Neutrophil (primary cell): Measurements from ENCODE around the gene SNX9.

Experiments used
- H3K27ac ChIP-seq: fragments of 200-600 bp; sonication (generic); 2 replicates; pipeline ENCODE4 v1.5.1; 2016; ENCODE audit warnings: mild to moderate bottlenecking, moderate library complexity
- H3K27me3 ChIP-seq: fragments of 200-600 bp; sonication (generic); 2 replicates; pipeline ENCODE4 v1.6.0; 2016; ENCODE audit warnings: mild to moderate bottlenecking
- H3K36me3 ChIP-seq: fragments of 200-600 bp; sonication (generic); 2 replicates; pipeline ENCODE4 v1.5.1; 2017
- H3K4me1 ChIP-seq, 2 experiments: fragments of 200-600 bp in 1 of 2; sonication (generic) in 1 of 2; 1 replicate in 1 of 2; 2 replicates in 1 of 2; pipeline versions ENCODE4 v1.5.1 to v1.6.1; 2013 to 2016; ENCODE audit warnings: low read depth in 1 of 2, low read length in 1 of 2, mild to moderate bottlenecking in 1 of 2, moderate library complexity in 1 of 2; ENCODE audit not compliant: control insufficient read depth in 1 of 2, insufficient read depth in 1 of 2
- H3K4me3 ChIP-seq, 2 experiments: fragments of 200-600 bp in 1 of 2; sonication (generic) in 1 of 2; 1 replicate in 1 of 2; 2 replicates in 1 of 2; pipeline ENCODE4 v1.5.1; 2013 to 2016; ENCODE audit warnings: low read depth in 1 of 2, low read length in 1 of 2, mild to moderate bottlenecking in 1 of 2, moderate library complexity in 1 of 2
- H3K9me3 ChIP-seq: fragments of 200-600 bp; sonication (generic); 2 replicates; pipeline ENCODE4 v1.5.1; 2016
- TF ChIP-seq, protein P1 (sequence below): fragments of 200-600 bp; sonication (generic); IDR thresholded peaks from 2 replicates; pipeline ENCODE4 v1.5.1; 2016; ENCODE audit warnings: antibody characterized with exemption

The SNX9 gene

DNA sequence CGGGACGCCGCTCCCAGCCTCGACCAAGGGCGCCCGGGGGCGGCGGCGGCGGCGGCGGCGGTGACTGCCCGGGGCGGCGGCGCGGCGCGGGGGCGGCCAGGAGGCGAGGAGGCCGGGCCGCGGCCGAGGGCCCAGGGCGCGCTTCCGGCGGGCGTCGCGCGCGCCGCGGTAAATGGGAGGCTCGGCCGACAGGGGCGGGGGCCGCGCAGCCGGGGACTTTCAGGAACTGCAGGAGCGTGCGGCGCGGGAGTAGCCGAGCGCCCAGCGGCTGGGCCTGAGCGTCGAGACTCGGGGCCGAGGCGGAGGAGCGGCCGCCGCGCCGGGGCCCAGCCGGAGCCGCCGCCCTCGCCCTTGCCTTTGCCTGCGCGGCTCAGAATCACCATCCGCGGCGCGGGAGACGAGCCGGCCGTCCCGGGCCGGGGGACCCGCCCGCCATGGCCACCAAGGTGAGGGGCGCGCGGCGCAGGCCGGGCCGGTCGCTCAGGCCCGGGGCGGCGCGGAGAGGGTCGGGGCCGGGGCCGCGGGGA is at the start of gene SNX9:
TSS of gene SNX9 (plus strand) at position 246 of the 527 bp plus-strand sequence. CDS start at position 435, 189 bp downstream.
- Histone ChIP-seq H3K4me1 (peaks cover 0 to 10% of the 10 kb centered on the region in 2 experiments), H3K4me3 (peak within 1 kb of the TSS; percentile 62 to 65), H3K27ac (no peak within 1 kb of the TSS), H3K9me3 (no peaks in the 10 kb centered on the region), H3K27me3 (peaks cover 83% of the 10 kb centered on the region), H3K36me3 (no peaks in the 10 kb centered on the region)
- TF ChIP-seq, protein P1, sequence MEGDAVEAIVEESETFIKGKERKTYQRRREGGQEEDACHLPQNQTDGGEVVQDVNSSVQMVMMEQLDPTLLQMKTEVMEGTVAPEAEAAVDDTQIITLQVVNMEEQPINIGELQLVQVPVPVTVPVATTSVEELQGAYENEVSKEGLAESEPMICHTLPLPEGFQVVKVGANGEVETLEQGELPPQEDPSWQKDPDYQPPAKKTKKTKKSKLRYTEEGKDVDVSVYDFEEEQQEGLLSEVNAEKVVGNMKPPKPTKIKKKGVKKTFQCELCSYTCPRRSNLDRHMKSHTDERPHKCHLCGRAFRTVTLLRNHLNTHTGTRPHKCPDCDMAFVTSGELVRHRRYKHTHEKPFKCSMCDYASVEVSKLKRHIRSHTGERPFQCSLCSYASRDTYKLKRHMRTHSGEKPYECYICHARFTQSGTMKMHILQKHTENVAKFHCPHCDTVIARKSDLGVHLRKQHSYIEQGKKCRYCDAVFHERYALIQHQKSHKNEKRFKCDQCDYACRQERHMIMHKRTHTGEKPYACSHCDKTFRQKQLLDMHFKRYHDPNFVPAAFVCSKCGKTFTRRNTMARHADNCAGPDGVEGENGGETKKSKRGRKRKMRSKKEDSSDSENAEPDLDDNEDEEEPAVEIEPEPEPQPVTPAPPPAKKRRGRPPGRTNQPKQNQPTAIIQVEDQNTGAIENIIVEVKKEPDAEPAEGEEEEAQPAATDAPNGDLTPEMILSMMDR, result no peak

DNA sequence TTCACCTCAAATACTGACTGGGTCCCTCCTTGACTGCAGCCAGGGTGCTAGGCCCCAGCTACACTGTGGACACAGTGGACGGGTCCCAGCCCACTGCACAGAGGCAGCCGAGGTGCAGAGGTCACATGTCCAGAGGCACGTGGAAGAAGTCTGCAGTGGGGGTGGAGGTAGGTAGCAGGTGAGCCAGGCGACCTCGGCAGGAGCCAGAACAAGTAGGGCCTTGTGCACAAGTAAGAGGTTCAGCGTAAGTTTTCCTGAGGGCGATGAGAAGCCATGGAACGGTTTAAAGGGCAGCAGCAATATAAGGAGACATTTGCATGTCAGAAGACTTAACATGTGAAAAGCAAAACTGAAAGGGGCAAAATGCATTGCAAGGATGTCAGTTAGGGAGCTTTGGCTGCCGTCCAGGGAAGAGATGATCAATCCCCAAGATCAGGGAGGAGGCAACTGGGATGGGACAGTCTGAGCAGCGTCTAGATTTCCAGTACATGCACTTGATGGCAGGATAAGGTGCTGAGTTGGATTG is 49.7 kb upstream of the SNX9 start:
- Histone ChIP-seq H3K4me1 (peaks cover 0 to 4% of the 10 kb centered on the region in 2 experiments), H3K27ac (no peak overlapping the region), H3K4me3 (no peak overlapping the region), H3K36me3 (no peaks in the 10 kb centered on the region), H3K27me3 (peaks cover 9% of the 10 kb centered on the region), H3K9me3 (no peaks in the 10 kb centered on the region)
- TF ChIP-seq, protein P1, result no peak

DNA sequence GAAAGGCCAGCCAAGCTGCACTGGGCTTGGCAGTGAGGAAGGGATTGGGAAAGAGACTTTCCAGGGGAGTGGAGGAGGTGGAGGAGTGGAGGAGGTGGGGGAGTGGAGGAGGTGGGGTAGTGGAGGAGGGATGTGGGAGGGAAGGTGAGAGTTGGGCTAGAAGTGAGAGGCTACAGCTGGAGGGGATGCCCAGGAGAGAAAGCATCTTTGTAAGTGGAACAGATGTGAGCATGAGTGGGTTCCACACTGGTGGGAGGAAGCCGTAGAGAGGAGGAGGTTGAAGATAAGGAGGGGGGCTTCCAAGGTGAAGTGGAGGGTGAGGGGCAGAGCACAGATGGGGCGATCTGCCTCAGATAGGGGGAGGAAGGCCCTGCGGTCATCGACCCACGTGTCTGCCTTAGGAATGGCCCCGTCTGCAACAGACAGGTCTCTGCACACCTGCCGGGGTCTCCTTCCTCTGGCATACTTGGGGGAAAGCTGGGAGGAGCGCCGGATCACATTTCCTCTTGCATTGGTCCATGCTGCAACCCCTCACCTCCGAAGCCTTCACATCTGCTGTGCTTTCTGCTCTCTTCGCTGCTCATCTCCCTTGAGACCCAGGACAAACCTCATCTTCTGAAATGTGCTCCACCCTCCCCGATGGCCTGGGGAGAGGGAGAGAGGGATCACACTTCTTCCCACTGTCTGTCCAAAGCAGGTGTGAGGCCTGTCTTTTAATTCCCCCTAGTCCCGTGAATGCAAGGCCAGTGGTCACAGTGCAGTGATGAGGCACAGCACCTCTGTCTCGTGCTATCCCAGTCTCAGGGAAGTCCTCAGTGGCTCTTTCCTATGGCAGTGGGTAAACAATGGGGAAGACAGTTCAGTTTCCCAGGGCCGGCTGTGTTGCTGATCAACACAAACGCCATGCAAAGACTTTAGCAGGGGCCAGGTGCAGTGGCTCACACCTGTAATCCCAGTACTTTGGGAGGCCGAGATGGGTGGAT is 48.6 kb upstream of the SNX9 start:
- no peaks in the 10 kb centered on the region for H3K9me3 ChIP-seq
- H3K4me1 ChIP-seq, result no peaks in the 10 kb centered on the region
- TF ChIP-seq, protein P1, result no peak
- no peaks in the 10 kb centered on the region for H3K36me3 ChIP-seq
- no peak overlapping the region for H3K27ac ChIP-seq
- H3K4me3 ChIP-seq, result no peak overlapping the region
- peaks cover 9% of the 10 kb centered on the region for H3K27me3 ChIP-seq

DNA sequence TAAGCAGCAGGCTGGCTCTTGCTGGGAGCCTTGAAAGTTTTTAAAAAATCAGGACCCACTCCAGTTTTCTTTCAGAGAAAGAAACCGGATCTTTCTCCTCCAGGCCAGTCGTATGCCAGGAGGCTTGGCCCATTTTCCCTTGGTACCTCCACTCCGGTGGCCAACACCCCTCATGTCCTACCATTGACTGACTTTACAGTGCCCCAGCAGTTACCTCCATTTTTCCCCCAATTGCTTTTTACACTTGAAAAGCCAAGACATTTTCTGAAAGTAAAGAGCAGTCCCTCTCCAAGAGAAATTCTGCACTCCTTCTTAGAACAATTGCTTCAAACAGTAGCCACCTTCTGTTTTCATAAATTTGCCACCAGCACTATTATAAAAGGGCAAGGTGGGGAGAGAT is 47.7 kb upstream of the SNX9 start:
- Histone ChIP-seq H3K9me3 (no peaks in the 10 kb centered on the region), H3K27me3 (peaks cover 9% of the 10 kb centered on the region), H3K4me3 (no peak overlapping the region), H3K36me3 (no peaks in the 10 kb centered on the region), H3K4me1 (no peaks in the 10 kb centered on the region), H3K27ac (no peak overlapping the region)
- TF ChIP-seq, protein P1, result no peak

DNA sequence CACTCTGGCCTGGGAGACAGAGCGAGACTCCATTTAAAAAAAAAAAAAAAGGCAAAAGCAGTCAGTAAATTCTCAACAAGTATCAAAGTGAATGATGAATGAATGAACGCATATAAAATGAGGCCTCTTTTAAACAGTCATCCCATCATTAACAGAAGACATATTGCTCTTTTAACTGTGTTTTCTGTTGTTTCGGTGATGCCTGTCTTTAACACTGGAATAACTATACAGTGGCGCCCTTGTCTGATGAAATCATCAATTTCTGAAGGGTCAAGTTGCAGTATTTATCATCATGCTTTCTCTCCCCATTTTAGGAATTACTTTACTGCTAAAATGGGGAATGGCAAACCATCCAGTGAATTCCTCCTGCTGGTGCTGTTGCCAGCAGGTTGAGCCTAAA is 45.7 kb upstream of the SNX9 start:
- TF ChIP-seq, protein P1, result no peak
- Histone ChIP-seq H3K4me3 (no peak overlapping the region), H3K27me3 (peaks cover 9% of the 10 kb centered on the region), H3K9me3 (no peaks in the 10 kb centered on the region), H3K27ac (no peak overlapping the region), H3K4me1 (no peaks in the 10 kb centered on the region), H3K36me3 (no peaks in the 10 kb centered on the region)
